HCT116 (cell line): ENCODE results near the gene PARVA. TPM values are rescaled to one million over a fixed set of nuclear protein-coding genes. Genes with fewer than 3 reads are reported as not detected.

Source experiments
- ATAC-seq: fragments of 200-7000 bp; cut with Tn5 transposase; 2 replicates; pipeline ENCODE4 v1.9.1; 2020; ENCODE audit warnings: mild to moderate bottlenecking, moderate library complexity
- BruUV-seq: library from RNA; stranded (reverse); fragments of 400-500 nt; replicated peaks from 2 replicates; lab custom pipeline; 2021; lab: Mats Ljungman, UMichigan
- CTCF ChIA-PET: fragments of 300-600 bp; sonication (Branson Sonifier 250); formaldehyde crosslinking; loops from one replicate; lab custom pipeline; 2021; ENCODE audit warnings: antibody characterized with exemption; lab: Charles Lee
- POLR2A ChIA-PET: fragments of 300-600, 350-600 bp; sonication (Branson Sonifier 250); formaldehyde crosslinking; loops from one replicate; lab custom pipeline; 2021; ENCODE audit warnings: antibody characterized with exemption; lab: Charles Lee
- RAD21 ChIA-PET, 2 experiments: fragments of 300-600 bp; sonication (Branson Sonifier 250); formaldehyde crosslinking; loops; one replicate each; lab custom pipeline; 2023; ENCODE audit warnings: low total read pairs in 2 of 2; ENCODE audit not compliant: uncharacterized antibody in 2 of 2, unreplicated experiment in 2 of 2, low non-redundant PET in 1 of 2; lab: Charles Lee
- DNase-seq: peaks from one replicate; pipeline ENCODE4 v3.0.0-alpha.2; 2010; ENCODE audit warnings: low read depth, low spot score
- H2AFZ ChIP-seq: fragments of 200-600 bp; shearing (Covaris generic), sonication (generic); 2 replicates; pipeline ENCODE4 v1.6.1; 2017; ENCODE audit warnings: low read depth, mixed run types, mixed read lengths, antibody characterized with exemption, low read length; ENCODE audit not compliant: poor library complexity, severe bottlenecking
- H3K27ac ChIP-seq: 2 replicates; pipeline ENCODE4 v1.5.1; 2012; ENCODE audit warnings: low read depth, low read length
- H3K27me3 ChIP-seq: fragments of 200-600 bp; sonication (generic); 2 replicates; pipeline ENCODE4 v1.6.1; 2016; ENCODE audit warnings: mixed run types, low read length, mixed read lengths; ENCODE audit not compliant: insufficient read depth
- H3K36me3 ChIP-seq, 2 experiments: fragments of 200-500 bp in 1 of 2; fragments of 200-600 bp in 1 of 2; sonication (Bioruptor generic) in 1 of 2; sonication (generic) in 1 of 2; 2 replicates each; pipeline versions ENCODE4 v1.5.1 to v1.6.1; 2014 to 2016; ENCODE audit warnings: low read length in 2 of 2, inconsistent platforms in 1 of 2, mixed read lengths in 1 of 2, mixed run types in 1 of 2; ENCODE audit not compliant: insufficient read depth in 2 of 2, control insufficient read depth in 1 of 2
- H3K4me1 ChIP-seq, 2 experiments: fragments of 200-600 bp in 1 of 2; sonication (generic) in 1 of 2; 2 replicates each; pipeline versions ENCODE4 v1.5.1 to v1.6.1; 2012 to 2017; ENCODE audit warnings: low read length in 2 of 2, inconsistent platforms in 1 of 2, mild to moderate bottlenecking in 1 of 2, mixed read lengths in 1 of 2, mixed run types in 1 of 2, moderate library complexity in 1 of 2; ENCODE audit not compliant: insufficient read depth in 2 of 2, control insufficient read depth in 1 of 2
- H3K4me2 ChIP-seq: fragments of 200-600 bp; sonication (generic); 2 replicates; pipeline ENCODE4 v1.6.1; 2017; ENCODE audit warnings: mixed run types, low read length, mixed read lengths
- H3K4me3 ChIP-seq, 2 experiments: fragments of 200-600 bp in 1 of 2; sonication (generic) in 1 of 2; replicated peaks in 1 of 2; 2 replicates each; pipeline ENCODE4 v1.5.1; 2011 to 2016; ENCODE audit warnings: low read length in 2 of 2, control low read depth in 1 of 2, low read depth in 1 of 2, mild to moderate bottlenecking in 1 of 2, mixed read lengths in 1 of 2, mixed run types in 1 of 2
- H3K79me2 ChIP-seq: fragments of 200-600 bp; sonication (generic); 2 replicates; pipeline ENCODE4 v1.6.1; 2017; ENCODE audit warnings: mild to moderate bottlenecking, mixed run types, low read length, moderate library complexity, mixed read lengths; ENCODE audit not compliant: insufficient read depth
- H3K9ac ChIP-seq: fragments of 200-600 bp; sonication (generic); 2 replicates; pipeline ENCODE4 v1.6.1; 2016; ENCODE audit warnings: low read length, mixed read lengths
- H3K9me2 ChIP-seq: fragments of 200-600 bp; sonication (generic), shearing (Covaris generic); 2 replicates; pipeline ENCODE4 v1.6.1; 2017; ENCODE audit warnings: mixed run types, mild to moderate bottlenecking, moderate library complexity; ENCODE audit not compliant: insufficient read depth
- H3K9me3 ChIP-seq, 2 experiments: fragments of 200-500 bp in 1 of 2; fragments of 200-600 bp in 1 of 2; sonication (Bioruptor generic) in 1 of 2; sonication (generic) in 1 of 2; 2 replicates each; pipeline ENCODE4 v1.6.1; 2014 to 2017; ENCODE audit warnings: low read length in 2 of 2, mixed read lengths in 2 of 2, inconsistent platforms in 1 of 2, low read depth in 1 of 2, mild to moderate bottlenecking in 1 of 2, mixed run types in 1 of 2, moderate library complexity in 1 of 2; ENCODE audit not compliant: control insufficient read depth in 1 of 2, insufficient read depth in 1 of 2
- H4K20me1 ChIP-seq: fragments of 200-600 bp; sonication (generic), shearing (Covaris generic); 2 replicates; pipeline ENCODE4 v1.6.1; 2017; ENCODE audit warnings: mixed run types, mild to moderate bottlenecking, moderate library complexity; ENCODE audit not compliant: insufficient read depth
- CBX3 ChIP-seq: IDR thresholded peaks from 2 replicates; pipeline ENCODE4 v1.6.1; 2012; ENCODE audit warnings: low read depth
- CEBPB ChIP-seq: IDR thresholded peaks from 2 replicates; pipeline ENCODE4 v1.6.1; 2012; ENCODE audit warnings: low read depth
- CTCF ChIP-seq, 3 experiments: fragments of 200-600 bp in 1 of 3; sonication (generic) in 1 of 3; IDR thresholded peaks in 2 of 3; conservative IDR thresholded peaks in 1 of 3; 2 replicates each; pipeline ENCODE4 v1.5.1; 2012 to 2017; ENCODE audit warnings: low read depth in 2 of 3, low read length in 2 of 3, antibody characterized with exemption in 1 of 3, borderline replicate concordance in 1 of 3, control low read depth in 1 of 3, mild to moderate bottlenecking in 1 of 3, mixed read lengths in 1 of 3, mixed run types in 1 of 3, moderate library complexity in 1 of 3; ENCODE audit not compliant: insufficient read depth in 1 of 3
- EGR1 ChIP-seq: IDR thresholded peaks from 2 replicates; pipeline ENCODE4 v1.6.1; 2012; ENCODE audit warnings: low read depth
- ELF1 ChIP-seq: IDR thresholded peaks from 2 replicates; pipeline ENCODE4 v1.6.1; 2012; ENCODE audit warnings: low read depth, borderline replicate concordance
- EZH2 ChIP-seq: fragments of 200-600 bp; sonication (generic); IDR thresholded peaks from 2 replicates; pipeline ENCODE4 v1.6.1; 2017; ENCODE audit warnings: antibody characterized with exemption, mixed run types
- MAX ChIP-seq: IDR thresholded peaks from 2 replicates; pipeline ENCODE4 v1.6.1; 2012
- RAD21 ChIP-seq: IDR thresholded peaks from 2 replicates; pipeline ENCODE4 v1.6.1; 2012; ENCODE audit warnings: low read depth, mild to moderate bottlenecking
- SP1 ChIP-seq: IDR thresholded peaks from 2 replicates; pipeline ENCODE4 v1.6.1; 2012; ENCODE audit warnings: low read depth
- SRF ChIP-seq: IDR thresholded peaks from 2 replicates; pipeline ENCODE4 v1.6.1; 2012; ENCODE audit warnings: low read depth
- TCF7L2 ChIP-seq: IDR thresholded peaks from 2 replicates; pipeline ENCODE4 v1.7.0; 2011; ENCODE audit warnings: borderline replicate concordance, inconsistent platforms; ENCODE audit not compliant: insufficient read depth, insufficient read length; ENCODE audit errors: extremely low read depth
- YY1 ChIP-seq: IDR thresholded peaks from 2 replicates; pipeline ENCODE4 v1.6.1; 2011; ENCODE audit warnings: low read length, low read depth, moderate library complexity, mild to moderate bottlenecking; ENCODE audit not compliant: insufficient replicate concordance; ENCODE audit errors: extremely low read depth
- ZBTB33 ChIP-seq: IDR thresholded peaks from 2 replicates; pipeline ENCODE4 v1.6.1; 2011; ENCODE audit warnings: mild to moderate bottlenecking, low read length, moderate library complexity; ENCODE audit not compliant: insufficient replicate concordance; ENCODE audit errors: extremely low read depth
- ZNF274 ChIP-seq: fragments of 200-500 bp; sonication (Bioruptor generic); IDR thresholded peaks from 2 replicates; pipeline ENCODE4 v1.6.1; 2014; ENCODE audit warnings: mild to moderate bottlenecking, low read depth, low read length, inconsistent platforms
- intact Hi-C: fragments of 100-400 bp; cut with micrococcal nuclease; formaldehyde crosslinking; loops from 2 replicates; pipeline ENCODE4 v1.10.0; 2022
- total RNA-seq: library from RNA; stranded (reverse); gene quantifications from one replicate; pipeline ENCODE4 v1.2.1, GENCODE V29; 2021; ENCODE audit not compliant: unreplicated experiment

PARVA gene
- total RNA-seq, 1 experiment from 2014 or later = 18.4 TPM

GRCh38 chr11:12331239-12331874 lies 46.0 kb upstream of the PARVA start:
- peaks cover 0 to 2% of the 10 kb centered on the region in 2 experiments; a peak in 1 of 4 replicates for H3K4me1 ChIP-seq
- no peaks in the 10 kb centered on the region for H3K9me3 ChIP-seq
- peak; percentile 91 for ATAC-seq
- CTCF ChIA-PET = interaction anchor here (0.6 to 2.8 kb wide), 33 partner anchors 9 to 879 kb away, joined by 3 to 47 read pairs (median 4); partner anchors contain the start of gene PARVA
- H4K20me1 ChIP-seq = no peaks in the 10 kb centered on the region
- no TSS peak for BruUV-seq
- no peaks in the 10 kb centered on the region for H3K9me2 ChIP-seq
- no peak overlapping the region for H2AFZ ChIP-seq
- no peaks in the 10 kb centered on the region for H3K36me3 ChIP-seq
- H3K9ac ChIP-seq = no peak overlapping the region
- DNase-seq = peak; percentile 72
- no peaks in the 10 kb centered on the region for H3K27me3 ChIP-seq
- RAD21 ChIA-PET = interaction anchor here (0.8 to 1.9 kb wide), 12 partner anchors 15 to 633 kb away, joined by 3 to 6 read pairs (median 4); no protein-coding TSS in a partner anchor
- no peak overlapping the region for H3K27ac ChIP-seq
- POLR2A ChIA-PET = interaction anchor here (1.2 kb wide), 1 partner anchor 43 kb away, joined by 5 read pairs; no protein-coding TSS in a partner anchor
- peak overlapping the region; percentile 25; the same call in 1 of the 2 replicates for H3K4me2 ChIP-seq
- H3K4me3 ChIP-seq = no peak overlapping the region
- H3K79me2 ChIP-seq = no peaks in the 10 kb centered on the region
- TF ChIP-seq CTCF (IDR thresholded peaks at IDR 0.05 in 2 of 3, conservative IDR thresholded peaks at IDR 0.05 in 1 of 3; ENCODE audit: borderline replicate concordance in 1 of 3, insufficient read depth in 1 of 3, low read depth in 2 of 3, low read length in 2 of 3) = peak; percentile 67 to 84 (median 80)
- no peak for TF ChIP-seq TCF7L2
- TF ChIP-seq SRF = peak; percentile 65; the same call in 1 of the 2 replicates
- peak; percentile 94 for TF ChIP-seq RAD21
- no peak for TF ChIP-seq CEBPB
- TF ChIP-seq CBX3 = no peak
- intact Hi-C loops = loop anchor here (1.0 to 10.0 kb wide), 5 partner anchors 79 to 823 kb away; no protein-coding TSS in a partner anchor

DNA sequence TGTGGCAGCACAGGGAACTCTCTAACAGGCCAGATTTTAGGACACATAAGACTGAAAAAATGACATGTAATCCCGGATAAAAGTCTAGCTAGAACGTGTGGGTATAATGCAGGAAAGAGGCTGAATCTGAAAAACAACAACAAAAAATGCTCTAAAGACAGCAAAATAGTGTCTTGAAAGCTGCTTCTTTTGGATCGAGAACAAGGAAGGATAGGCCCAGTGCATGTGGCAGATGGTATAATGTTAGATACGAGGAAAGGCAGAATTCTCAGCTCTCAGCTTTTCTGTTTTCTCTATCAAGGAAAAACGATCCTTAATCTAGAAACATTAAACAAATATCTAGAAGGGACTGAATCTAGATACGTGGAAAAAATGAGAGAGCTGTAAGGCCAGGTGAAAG lies 33.8 kb upstream of the PARVA start:
- CTCF ChIA-PET = interaction anchor here (1.2 kb wide), 1 partner anchor 12 kb away, joined by 3 read pairs; no protein-coding TSS in a partner anchor
- RAD21 ChIA-PET = no interaction called here
- Histone ChIP-seq H3K27ac (no peak overlapping the region), H3K9me2 (no peaks in the 10 kb centered on the region), H3K4me3 (no peak overlapping the region), H2AFZ (no peak overlapping the region), H3K4me1 (no peaks in the 10 kb centered on the region), H3K9ac (no peak overlapping the region), H3K36me3 (no peaks in the 10 kb centered on the region), H3K27me3 (no peaks in the 10 kb centered on the region), H3K4me2 (no peak overlapping the region), H3K79me2 (no peaks in the 10 kb centered on the region), H3K9me3 (no peaks in the 10 kb centered on the region), H4K20me1 (no peaks in the 10 kb centered on the region)
- POLR2A ChIA-PET = no interaction called here
- intact Hi-C loops = no loop called here
- DNase-seq = no peak
- no TSS peak for BruUV-seq
- ATAC-seq = no peak
- TF ChIP-seq CEBPB = no peak
- TF ChIP-seq YY1 = no peak
- no peak for TF ChIP-seq EZH2
- TF ChIP-seq CBX3 = no peak
- TF ChIP-seq TCF7L2 = no peak
- no peak for TF ChIP-seq EGR1
- TF ChIP-seq SP1 = no peak
- no peak for TF ChIP-seq MAX
- no peak for TF ChIP-seq ELF1
- no peak for TF ChIP-seq RAD21
- TF ChIP-seq ZBTB33 = no peak
- TF ChIP-seq ZNF274 = no peak
